Activated T-cell treated with anti-CD3 and anti-CD28 coated beads for 1 hour (primary cell): ENCODE measurements around the gene KASH5.
"Not testable (repeated sequence)": the region's sequence is repeated elsewhere in the genome, so short reads cannot be mapped to it uniquely, and the experiment has no call there.

Source experiments
- DNase-seq: peaks from one replicate; pipeline ENCODE4 v3.0.0-alpha.2; 2020; ENCODE audit warnings: low read depth

The KASH5 gene

DNA sequence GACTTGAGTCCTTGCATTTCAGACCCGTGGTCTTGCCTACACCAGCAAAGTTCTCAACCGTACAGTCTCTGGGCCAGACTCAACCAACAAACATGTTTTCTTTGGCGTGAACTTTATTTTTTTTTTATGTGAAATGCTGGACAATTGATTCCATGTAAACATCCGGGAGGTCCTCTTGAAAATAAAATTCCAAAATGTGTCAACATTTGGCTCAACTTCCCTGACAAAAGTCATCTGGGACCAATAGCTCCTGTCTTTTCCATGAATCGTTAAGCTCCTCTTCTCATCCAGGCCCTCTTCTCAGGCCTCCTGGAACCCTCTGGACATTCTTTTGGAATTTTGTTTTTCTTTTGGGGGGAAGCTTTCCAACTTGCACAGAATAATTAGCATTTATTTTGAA is 67.7 kb downstream of the KASH5 start:
- no peak for DNase-seq

DNA sequence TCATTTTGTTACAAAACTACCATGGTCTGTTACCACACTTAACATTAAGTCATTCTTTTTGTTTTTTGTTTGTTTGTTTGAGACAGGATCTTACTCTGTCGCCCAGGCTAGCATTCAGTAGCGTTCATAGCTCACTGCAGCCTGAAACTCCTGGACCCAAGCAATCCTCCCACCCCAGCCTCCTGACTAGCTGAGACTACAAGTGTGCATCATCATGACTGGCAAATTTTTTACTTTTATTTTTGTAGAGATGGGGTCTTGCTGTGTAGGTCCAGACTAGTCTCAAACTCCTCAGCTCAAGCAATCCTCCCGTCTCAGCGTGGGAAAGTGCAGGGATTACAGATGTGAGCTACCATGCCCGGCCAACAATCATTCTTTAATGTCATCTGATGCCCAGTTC is 68.3 kb downstream of the KASH5 start:
- no peak for DNase-seq

DNA sequence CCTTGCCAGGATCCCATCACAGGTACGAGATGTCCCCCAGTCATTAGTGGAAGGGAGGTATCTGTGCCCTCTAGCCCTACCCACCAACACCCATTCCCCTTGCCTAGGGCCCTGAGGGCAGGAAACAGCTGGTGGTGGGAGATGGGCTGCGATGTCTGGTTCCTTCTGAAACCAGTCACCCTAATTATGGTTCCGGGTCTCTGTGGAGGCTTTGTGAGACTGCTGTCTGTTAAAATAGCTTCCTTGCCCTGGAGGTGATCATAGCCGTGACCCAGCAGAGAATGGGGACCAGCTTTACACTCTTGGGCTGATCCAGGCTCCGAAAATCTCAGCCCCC is 70.5 kb downstream of the KASH5 start:
- no peak for DNase-seq

DNA sequence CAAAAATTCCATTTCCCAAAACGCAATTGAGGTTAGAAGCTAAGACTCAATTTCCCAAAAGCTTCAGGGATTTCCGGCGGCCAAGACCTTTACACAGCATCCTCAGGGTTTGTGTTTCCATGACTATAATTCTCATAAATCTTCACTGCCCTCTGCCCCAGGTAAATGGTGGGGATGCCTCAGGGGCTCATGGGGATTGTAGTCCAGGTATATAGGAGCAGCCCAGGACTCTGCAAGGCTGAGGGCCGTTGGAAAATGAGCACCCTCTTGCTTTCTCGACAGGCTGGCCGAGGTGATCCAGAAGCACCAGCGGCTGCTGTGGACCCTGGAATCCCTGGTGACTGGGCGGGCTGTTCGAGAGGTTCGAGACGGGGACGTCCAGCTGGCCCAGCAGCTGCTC is 71.3 kb downstream of the KASH5 start:
- no peak for DNase-seq

DNA sequence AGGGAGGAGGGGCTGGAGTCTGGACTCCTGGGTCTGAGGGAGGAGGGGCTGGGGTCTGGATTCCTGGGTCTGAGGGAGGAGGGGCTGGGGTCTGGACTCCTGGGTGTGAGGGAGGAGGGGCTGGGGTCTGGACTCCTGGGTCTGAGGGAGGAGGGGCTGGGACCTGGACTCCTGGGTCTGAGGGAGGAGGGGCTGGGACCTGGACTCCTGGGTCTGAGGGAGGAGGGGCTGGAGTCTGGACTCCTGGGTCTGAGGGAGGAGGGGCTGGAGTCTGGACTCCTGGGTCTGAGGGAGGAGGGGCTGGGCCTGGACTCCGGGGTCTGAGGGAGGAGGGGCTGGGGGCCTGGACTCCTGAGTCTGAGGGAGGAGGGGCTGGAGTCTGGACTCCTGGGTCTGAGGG is 73.1 kb downstream of the KASH5 start:
- not testable (repeated sequence) for DNase-seq

DNA sequence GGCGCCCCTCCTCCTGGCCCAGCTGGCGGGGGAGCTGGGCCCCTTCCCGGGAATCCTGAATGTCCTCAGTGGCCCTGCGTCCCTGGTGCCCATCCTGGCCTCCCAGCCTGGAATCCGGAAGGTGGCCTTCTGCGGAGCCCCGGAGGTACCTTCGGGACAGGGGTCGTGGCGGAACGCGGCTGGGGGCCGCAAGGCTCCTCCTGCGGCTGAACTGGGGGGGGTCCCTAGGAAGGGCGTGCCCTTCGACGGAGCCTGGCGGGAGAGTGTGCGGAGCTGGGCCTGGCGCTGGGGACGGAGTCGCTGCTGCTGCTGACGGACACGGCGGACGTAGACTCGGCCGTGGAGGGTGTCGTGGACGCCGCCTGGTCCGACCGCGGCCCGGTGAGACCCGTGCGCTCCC is 73.6 kb downstream of the KASH5 start:
- DNase-seq = no peak

DNA sequence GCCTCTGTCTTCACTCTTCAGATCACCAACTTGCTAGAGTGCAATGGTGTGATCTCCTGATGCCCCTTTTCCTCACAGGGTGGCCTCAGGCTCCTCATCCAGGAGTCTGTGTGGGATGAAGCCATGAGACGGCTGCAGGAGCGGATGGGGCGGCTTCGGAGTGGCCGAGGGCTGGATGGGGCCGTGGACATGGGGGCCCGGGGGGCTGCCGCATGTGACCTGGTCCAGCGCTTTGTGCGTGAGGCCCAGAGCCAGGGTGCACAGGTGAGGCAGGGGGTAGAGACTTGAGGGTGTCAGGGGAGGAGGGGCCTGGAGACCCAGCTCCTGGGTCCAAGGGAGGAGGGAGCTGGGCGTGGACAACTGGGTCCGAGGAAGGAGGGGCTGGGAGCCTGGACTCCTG is 74.4 kb downstream of the KASH5 start:
- DNase-seq = no peak

DNA sequence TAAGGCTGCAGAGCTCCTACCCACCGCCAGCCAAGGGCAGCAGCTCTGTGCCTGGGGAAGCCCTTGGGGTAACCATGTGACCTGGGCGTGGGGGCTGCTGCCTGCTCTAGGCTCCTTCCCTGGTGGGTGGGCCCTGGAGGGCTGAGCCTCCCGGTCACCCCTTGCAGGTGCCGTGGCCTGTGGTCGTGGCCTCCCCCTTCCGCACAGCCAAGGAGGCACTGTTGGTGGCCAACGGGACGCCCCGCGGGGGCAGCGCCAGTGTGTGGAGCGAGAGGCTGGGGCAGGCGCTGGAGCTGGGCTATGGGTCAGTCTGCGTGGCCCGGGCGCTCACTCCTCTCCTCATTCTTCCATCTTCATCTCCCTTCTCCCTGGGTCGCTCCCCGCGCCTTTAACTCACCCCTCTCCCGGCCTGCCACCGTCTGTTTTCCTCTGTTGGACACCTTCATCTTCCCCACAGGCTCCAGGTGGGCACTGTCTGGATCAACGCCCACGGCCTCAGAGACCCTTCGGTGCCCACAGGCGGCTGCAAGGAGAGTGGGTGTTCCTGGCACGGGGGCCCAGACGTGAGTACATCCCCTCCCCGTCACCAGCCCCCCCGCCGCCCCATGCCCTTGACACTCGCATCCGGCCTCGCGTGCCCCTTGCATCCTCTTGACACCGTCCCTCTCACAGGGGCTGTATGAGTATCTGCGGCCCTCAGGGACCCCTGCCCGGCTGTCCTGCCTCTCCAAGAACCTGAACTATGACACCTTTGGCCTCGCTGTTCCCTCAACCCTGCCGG is 76.1 kb downstream of the KASH5 start:
- DNase-seq = no peak

DNA sequence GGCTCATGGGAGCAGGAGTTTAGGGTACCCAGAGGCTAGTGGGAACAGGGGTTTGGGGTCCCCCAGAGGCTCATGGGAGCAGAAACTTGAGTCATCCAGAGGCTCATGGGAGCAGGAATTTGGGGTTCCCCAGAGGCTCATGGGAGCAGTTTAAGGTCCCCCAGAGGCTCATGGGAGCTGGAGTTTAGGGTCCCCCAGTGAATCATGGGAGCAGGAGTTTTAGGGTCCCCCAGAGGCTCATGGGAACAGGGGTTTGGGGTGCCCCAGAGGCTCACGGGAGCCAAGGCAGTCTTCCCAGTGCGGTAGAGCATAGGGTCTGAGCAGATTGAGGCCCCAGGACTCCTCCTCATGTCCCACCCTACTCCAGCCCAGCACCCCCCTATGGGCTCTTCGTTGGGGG is 77.3 kb downstream of the KASH5 start:
- no peak for DNase-seq
